HepG2 (cell line): Measurements from ENCODE around the gene RORC.
"Not testable (repeated sequence)": the region's sequence is repeated elsewhere in the genome, so short reads cannot be mapped to it uniquely, and the experiment has no call there.

Experiments
- BORCS8-MEF2B ChIP-seq: sonication (generic); formaldehyde crosslinking; IDR thresholded peaks from 2 replicates; pipeline ENCODE4 v1.8.0; 2022; ENCODE audit warnings: mild to moderate bottlenecking, missing genetic modification reagents
- CBFB ChIP-seq: sonication (generic); formaldehyde crosslinking; IDR thresholded peaks from 2 replicates; pipeline ENCODE4 v1.4.0; 2020; ENCODE audit warnings: missing genetic modification reagents
- EZH2 ChIP-seq: conservative IDR thresholded peaks from 2 replicates; pipeline ENCODE4 v1.6.1; 2012; ENCODE audit warnings: mild to moderate bottlenecking, low read depth, low read length, moderate library complexity
- MEF2D ChIP-seq: sonication (generic); formaldehyde crosslinking; IDR thresholded peaks from 2 replicates; pipeline ENCODE4 v1.5.1; 2020; ENCODE audit warnings: mild to moderate bottlenecking, missing genetic modification reagents
- NR2C2 ChIP-seq: sonication (generic); formaldehyde crosslinking; IDR thresholded peaks from 2 replicates; pipeline ENCODE4 v1.4.0; 2020; ENCODE audit warnings: missing genetic modification reagents, mild to moderate bottlenecking, moderate library complexity, borderline replicate concordance
- POLR2AphosphoS5 ChIP-seq: IDR thresholded peaks from 2 replicates; pipeline ENCODE4 v1.6.1; 2012; ENCODE audit warnings: low read depth, low read length
- SIN3A ChIP-seq: IDR thresholded peaks from 2 replicates; pipeline ENCODE4 v1.6.1; 2011; ENCODE audit warnings: low read depth, mild to moderate bottlenecking, control low read depth, low read length, borderline replicate concordance
- SP2 ChIP-seq: sonication (generic); formaldehyde crosslinking; IDR thresholded peaks from 2 replicates; pipeline ENCODE4 v1.5.1; 2020; ENCODE audit warnings: mild to moderate bottlenecking, missing genetic modification reagents
- ZFP36 ChIP-seq: fragments of 150-350 bp; IDR thresholded peaks from 2 replicates; pipeline ENCODE4 v1.6.1; 2018; ENCODE audit warnings: borderline replicate concordance, low read length, low read depth; ENCODE audit not compliant: partially characterized antibody
- TF ChIP-seq, protein P1 (sequence below): sonication (generic); formaldehyde crosslinking; IDR thresholded peaks from 2 replicates; pipeline ENCODE4 v1.5.1; 2020; ENCODE audit warnings: missing genetic modification reagents, mild to moderate bottlenecking, borderline replicate concordance

- TF ChIP-seq CBFB; SIN3A; EZH2; MEF2D; NR2C2 (CRISPR knock-in tag); ZFP36; POLR2AphosphoS5; BORCS8-MEF2B; SP2 (CRISPR knock-in tag): not testable (repeated sequence)
- TF ChIP-seq, protein P1, sequence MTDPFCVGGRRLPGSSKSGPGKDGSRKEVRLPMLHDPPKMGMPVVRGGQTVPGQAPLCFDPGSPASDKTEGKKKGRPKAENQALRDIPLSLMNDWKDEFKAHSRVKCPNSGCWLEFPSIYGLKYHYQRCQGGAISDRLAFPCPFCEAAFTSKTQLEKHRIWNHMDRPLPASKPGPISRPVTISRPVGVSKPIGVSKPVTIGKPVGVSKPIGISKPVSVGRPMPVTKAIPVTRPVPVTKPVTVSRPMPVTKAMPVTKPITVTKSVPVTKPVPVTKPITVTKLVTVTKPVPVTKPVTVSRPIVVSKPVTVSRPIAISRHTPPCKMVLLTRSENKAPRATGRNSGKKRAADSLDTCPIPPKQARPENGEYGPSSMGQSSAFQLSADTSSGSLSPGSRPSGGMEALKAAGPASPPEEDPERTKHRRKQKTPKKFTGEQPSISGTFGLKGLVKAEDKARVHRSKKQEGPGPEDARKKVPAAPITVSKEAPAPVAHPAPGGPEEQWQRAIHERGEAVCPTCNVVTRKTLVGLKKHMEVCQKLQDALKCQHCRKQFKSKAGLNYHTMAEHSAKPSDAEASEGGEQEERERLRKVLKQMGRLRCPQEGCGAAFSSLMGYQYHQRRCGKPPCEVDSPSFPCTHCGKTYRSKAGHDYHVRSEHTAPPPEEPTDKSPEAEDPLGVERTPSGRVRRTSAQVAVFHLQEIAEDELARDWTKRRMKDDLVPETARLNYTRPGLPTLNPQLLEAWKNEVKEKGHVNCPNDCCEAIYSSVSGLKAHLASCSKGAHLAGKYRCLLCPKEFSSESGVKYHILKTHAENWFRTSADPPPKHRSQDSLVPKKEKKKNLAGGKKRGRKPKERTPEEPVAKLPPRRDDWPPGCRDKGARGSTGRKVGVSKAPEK (CRISPR knock-in tag): not testable (repeated sequence)
Observed at GRCh38 chr1:151782026-151782425, 49.6 kb downstream of the RORC start.
